ENCODE measurements around the gene CDH4. TPM values are rescaled to one million over a fixed set of nuclear protein-coding genes. Genes with fewer than 3 reads are reported as not detected.

Gene CDH4
- total RNA-seq, 1 donor from 2014 or later: 12.1 TPM

DNA sequence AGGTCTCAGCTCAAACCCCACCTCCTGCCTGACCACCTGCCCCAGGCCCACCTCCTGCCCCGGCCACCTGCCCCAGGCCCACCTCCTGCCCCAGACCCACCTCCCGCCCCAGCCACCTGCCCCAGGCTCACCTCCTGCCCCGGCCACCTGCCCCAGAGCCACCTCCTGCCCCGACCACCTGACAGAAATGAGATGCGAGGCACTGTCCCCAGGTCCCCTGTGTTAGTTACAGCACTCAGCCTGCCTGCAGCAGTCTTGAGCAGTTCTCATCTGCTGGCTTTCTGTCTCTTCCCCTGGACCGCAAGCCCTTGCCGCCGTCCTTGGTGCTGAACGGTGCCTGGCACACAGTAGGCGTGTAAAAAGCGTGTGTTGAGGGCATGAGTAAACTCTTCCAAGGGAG is 79.5 kb downstream of the CDH4 start:
- Histone ChIP-seq H3K4me3 (ENCODE audit: low read depth, low read length) (no peak overlapping the region), H3K36me3 (ENCODE audit: control insufficient read depth, insufficient read depth, low read length) (no peaks in the 10 kb centered on the region), H3K27me3 (ENCODE audit: control insufficient read depth, insufficient read depth, low read length) (no peaks in the 10 kb centered on the region)
- TF ChIP-seq, protein P1, sequence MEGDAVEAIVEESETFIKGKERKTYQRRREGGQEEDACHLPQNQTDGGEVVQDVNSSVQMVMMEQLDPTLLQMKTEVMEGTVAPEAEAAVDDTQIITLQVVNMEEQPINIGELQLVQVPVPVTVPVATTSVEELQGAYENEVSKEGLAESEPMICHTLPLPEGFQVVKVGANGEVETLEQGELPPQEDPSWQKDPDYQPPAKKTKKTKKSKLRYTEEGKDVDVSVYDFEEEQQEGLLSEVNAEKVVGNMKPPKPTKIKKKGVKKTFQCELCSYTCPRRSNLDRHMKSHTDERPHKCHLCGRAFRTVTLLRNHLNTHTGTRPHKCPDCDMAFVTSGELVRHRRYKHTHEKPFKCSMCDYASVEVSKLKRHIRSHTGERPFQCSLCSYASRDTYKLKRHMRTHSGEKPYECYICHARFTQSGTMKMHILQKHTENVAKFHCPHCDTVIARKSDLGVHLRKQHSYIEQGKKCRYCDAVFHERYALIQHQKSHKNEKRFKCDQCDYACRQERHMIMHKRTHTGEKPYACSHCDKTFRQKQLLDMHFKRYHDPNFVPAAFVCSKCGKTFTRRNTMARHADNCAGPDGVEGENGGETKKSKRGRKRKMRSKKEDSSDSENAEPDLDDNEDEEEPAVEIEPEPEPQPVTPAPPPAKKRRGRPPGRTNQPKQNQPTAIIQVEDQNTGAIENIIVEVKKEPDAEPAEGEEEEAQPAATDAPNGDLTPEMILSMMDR (IDR thresholded peaks at IDR 0.05; ENCODE audit: insufficient read depth, low read length, severe bottlenecking): no peak
- DNase-seq (ENCODE audit: low read depth) (no peak), FAIRE-seq (no peak)

DNA sequence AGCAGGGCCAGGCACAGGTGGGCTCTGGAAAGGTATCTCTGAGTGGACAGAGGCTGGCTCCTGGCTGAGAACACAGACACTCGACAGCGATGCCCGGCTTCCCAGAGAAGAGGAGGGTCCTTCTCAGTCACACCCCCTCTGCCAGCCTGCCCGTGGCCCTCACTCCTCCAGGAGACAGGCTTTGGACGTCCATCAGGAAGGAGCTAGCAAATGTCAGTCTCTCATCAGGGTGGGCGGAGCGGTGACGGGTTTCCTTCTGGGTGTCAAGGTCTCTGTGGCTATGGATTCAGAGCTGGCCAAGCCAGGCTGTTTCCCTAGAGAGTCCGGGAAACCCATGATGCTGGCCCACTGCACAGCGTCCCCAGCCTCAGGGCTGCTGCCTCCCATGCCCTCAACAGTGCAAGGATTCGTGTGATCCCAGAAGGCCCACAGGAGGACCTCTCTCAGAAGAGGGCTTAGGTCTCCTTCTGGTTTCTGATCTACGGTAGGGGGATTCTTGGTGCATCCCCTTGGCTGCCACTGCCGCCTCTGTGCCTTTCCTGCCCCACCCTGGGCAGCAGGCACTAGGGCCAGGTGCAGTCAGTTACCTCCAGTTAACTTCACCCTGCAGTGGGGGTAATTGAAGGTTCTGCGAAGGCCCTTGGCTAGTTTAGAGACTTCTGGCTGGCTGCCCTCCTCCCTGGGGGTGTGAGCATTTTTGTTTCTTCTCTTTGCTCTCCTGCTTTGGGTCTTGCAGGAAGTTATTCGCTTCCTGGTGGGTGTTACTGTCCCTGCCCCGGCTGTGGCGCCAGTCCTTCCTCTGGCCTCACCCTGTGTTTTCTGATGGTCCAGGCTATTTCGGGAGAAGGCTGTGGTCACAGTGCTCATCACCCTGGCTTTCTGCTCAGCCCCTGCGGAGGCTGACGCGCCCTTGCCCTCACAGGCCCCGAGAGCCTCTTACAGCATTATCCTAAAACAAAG is 80.2 kb downstream of the CDH4 start:
- TF ChIP-seq, protein P1 (IDR thresholded peaks at IDR 0.05; ENCODE audit: insufficient read depth, low read length, severe bottlenecking): no peak
- H3K36me3 ChIP-seq (ENCODE audit: control insufficient read depth, insufficient read depth, low read length): no peaks in the 10 kb centered on the region
- H3K4me3 ChIP-seq (ENCODE audit: low read depth, low read length): no peak overlapping the region
- DNase-seq (ENCODE audit: low read depth) (no peak), FAIRE-seq (no peak)
- no peaks in the 10 kb centered on the region for H3K27me3 ChIP-seq (ENCODE audit: control insufficient read depth, insufficient read depth, low read length)

DNA sequence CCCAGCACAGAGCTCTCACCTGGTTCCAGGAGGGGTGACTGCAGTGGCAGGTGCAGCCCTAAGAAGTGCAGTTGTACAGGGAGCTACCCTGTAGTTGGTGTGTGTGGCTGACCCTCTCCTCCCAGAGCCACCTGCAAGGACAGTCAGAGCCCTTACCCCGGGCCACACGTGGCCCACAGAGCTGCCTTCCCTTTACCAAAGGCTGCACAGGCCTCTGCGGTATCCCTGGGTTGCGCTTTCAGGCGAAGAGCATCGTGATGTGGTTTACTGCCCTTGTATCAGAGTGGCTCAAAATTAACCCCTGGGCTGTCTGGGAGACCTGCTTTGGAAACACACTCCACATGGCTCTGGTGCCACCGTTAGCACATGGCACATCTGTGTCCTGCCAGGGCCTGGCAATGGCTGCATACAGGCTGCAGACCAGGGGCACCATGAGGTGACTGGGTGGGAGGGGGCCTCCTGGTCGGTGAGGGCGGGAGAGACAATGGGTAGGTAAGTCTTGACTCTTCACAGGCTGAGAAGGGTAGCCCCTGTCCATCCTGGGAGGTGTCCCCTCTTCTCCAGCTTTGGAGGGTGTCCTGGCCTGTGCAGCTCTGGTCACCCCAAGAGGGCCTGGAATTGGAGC is 81.5 kb downstream of the CDH4 start:
- H3K4me3 ChIP-seq (ENCODE audit: low read depth, low read length): no peak overlapping the region
- TF ChIP-seq, protein P1 (IDR thresholded peaks at IDR 0.05; ENCODE audit: insufficient read depth, low read length, severe bottlenecking): no peak
- FAIRE-seq (no peak), DNase-seq (ENCODE audit: low read depth) (no peak)
- no peaks in the 10 kb centered on the region for H3K36me3 ChIP-seq (ENCODE audit: control insufficient read depth, insufficient read depth, low read length)
- no peaks in the 10 kb centered on the region for H3K27me3 ChIP-seq (ENCODE audit: control insufficient read depth, insufficient read depth, low read length)

DNA sequence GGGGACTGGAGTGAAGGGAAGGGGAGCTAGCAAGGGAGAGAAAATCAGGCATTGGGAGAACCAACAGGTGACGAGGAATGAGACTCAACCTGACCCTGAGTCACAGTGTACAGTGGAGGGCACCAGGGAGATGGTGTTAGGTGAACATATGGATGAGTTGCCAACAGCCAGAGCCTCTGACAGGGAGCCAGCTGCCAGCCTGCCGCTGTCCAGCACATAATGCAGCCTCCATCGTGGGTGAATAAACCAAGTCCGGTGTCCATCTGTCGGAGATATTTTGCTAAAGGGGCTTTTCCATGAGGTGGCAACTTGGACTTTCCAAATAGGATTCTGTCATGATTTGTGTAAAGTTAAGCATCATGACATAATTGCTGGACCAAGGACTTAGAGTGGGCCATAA is 88.1 kb downstream of the CDH4 start:
- Histone ChIP-seq H3K4me3 (ENCODE audit: low read depth, low read length) (no peak overlapping the region), H3K27me3 (ENCODE audit: control insufficient read depth, insufficient read depth, low read length) (no peaks in the 10 kb centered on the region), H3K36me3 (ENCODE audit: control insufficient read depth, insufficient read depth, low read length) (no peaks in the 10 kb centered on the region)
- TF ChIP-seq, protein P1 (IDR thresholded peaks at IDR 0.05; ENCODE audit: insufficient read depth, low read length, severe bottlenecking): no peak
- no peak for FAIRE-seq
- no peak for DNase-seq (ENCODE audit: low read depth)

DNA sequence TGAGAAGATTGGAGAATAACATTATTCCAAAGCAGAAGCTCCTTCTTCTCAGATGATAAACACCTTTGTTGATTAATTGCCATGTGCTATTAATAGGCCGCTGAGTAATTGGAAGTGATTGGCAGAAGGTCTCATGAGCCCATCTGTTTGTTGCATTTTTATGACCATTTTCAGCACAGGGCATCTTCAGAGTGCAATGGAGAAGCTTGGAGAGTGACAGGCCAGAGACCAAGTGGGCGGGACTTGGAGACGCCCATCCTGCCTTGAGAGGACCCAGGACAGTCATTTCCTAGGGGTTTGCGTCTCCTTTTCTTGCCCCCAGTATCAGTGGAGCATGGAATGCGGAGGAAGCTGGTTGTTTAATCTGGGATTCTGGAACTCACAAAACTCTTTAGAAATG is 89.5 kb downstream of the CDH4 start:
- H3K27me3 ChIP-seq (ENCODE audit: control insufficient read depth, insufficient read depth, low read length): no peaks in the 10 kb centered on the region
- TF ChIP-seq, protein P1 (IDR thresholded peaks at IDR 0.05; ENCODE audit: insufficient read depth, low read length, severe bottlenecking): no peak
- no peak overlapping the region for H3K4me3 ChIP-seq (ENCODE audit: low read depth, low read length)
- FAIRE-seq (no peak), DNase-seq (ENCODE audit: low read depth) (no peak)
- no peaks in the 10 kb centered on the region for H3K36me3 ChIP-seq (ENCODE audit: control insufficient read depth, insufficient read depth, low read length)
